ENCODE measurements around the gene ARHGAP31.
"Not testable (repeated sequence)": the region's sequence is repeated elsewhere in the genome, so short reads cannot be mapped to it uniquely, and the experiment has no call there.

ARHGAP31 gene

DNA sequence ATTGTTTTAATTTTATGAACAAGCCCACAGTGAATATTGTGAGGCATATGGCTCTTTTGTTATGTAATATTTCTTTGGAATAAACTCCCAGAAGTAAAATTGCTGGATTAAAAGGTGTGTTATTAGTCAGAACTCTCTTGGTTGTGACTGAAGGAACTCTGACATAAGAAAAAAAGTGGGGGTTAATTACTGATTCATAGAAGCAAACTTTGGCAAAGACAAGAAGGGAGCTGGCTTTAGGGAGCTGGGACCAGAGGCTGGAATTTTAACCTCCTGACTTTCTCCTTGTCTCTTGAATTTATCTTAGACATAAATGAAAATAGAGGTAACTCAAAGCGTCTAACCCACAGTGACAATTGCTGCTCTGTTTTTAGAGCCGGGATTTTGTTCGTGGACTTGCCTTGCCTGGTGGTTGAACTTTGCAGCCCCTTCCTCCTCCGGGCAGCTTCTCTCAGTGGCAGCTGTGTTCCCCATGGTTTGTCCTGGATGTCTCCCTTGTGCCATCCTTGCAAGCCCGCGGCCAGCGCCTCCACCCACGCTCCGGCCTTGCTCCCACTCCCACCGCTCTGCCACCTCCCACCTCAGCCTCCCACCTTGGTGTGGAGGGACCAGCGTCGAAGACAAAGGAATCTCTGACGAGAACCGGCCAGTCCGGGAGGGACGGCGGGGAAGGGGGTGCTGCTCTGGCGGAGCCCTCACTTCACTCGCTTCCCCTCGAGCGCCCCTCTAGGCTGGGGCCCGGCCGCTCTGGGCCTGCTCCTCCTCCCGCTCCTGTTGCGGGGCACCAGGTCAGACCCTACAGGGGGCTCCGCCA lies 28.0 kb downstream of the ARHGAP31 start:
- no peak for DNase-seq

DNA sequence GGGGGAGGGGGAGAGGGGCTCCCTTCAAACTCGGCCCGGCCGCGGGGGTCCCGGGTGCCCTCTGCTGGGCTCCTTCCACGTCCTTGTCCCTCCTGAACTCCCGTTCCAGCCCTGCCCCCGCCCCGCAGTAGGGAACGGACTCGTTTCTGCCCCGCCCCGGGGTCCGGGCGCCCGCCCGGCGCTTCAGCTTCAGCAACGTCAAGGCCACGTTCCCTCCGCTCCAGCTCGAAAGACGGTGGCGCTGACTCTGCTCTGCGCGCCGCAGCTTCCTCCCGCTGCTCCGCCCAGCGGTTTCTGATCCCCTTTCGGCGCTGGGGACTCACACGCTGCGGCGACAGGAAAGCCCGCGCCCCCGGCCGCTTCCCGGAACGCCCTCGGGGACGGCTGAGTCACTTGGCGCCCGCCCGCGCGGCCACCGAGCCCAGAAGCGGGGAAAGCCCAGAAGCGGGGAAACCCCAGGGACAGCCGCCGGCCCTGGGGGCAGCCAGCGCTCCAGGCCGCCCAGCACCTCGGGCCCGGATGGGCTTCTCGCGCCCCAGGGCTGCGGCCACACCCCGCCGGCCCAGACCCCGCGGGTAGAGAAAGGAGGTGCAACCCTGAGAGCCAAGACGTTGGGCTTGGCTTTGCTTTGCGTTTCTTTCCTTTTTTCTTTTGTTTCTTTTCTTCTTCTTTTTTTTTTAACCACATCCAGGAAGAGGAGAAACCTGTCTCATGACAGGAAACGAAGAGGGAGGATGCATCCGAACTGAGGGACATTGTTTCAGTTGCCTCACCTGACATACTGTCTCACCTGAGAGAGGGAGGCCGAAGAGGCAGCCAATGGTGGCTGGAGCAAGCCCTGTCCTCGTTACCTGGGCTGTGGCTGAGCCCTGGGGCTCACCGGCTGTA lies 28.9 kb downstream of the ARHGAP31 start:
- DNase-seq = peak; percentile 67

DNA sequence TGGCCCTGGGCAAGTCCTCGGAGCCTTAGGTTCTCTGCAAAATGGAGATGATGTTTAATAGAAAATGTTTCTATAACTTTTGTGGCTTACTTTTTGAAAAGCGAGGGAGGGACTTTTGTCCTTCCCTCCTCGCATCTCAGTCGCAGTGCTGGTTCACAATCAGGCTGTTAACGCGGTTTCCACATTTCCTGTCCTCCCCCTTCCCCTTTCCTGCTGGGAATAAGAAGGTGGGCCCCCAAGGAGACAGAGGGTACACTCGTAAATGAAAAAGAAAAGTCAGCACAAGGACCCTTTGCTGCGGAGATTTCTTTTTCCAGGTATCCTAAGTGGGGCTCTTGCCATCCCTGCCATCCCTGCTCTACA lies 29.5 kb downstream of the ARHGAP31 start:
- DNase-seq = no peak

DNA sequence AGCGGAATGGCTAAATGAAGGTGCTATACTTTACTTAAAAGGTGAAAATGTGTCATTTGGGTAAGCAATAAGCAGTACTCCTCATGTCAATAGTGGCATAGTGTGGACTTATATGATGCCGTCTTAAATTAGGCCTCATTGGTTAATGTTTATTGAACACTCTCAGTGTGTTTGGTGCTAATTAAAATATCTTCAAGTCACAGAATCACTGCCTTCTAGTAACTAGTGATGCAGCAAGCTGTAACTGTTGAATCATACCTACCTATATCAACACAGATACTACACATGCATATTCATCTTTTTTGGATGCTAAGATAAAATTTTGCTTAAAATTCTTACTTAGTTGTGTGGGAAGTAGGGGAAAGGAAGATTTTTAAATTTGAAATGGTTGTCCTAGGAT lies 30.7 kb downstream of the ARHGAP31 start:
- no peak for DNase-seq

DNA sequence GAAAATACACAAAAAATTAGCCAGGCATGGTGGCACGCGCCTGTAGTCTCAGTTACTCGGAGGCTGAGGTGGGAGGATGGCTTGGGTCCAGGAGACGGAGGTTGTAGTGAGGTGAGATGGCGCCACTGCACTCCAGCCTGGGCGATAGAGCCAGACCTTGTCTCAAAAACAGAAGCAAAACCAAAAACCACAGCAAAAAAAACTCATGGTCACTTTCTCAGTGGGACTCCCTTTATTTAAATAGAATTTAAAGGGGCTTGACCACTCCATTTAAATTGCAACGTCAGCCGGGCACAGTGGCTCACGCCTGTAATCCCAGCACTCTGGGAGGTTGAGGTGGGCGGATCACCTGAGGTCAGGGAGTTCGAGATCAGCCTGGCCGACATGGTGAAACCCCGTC lies 32.8 kb downstream of the ARHGAP31 start:
- DNase-seq = no peak

DNA sequence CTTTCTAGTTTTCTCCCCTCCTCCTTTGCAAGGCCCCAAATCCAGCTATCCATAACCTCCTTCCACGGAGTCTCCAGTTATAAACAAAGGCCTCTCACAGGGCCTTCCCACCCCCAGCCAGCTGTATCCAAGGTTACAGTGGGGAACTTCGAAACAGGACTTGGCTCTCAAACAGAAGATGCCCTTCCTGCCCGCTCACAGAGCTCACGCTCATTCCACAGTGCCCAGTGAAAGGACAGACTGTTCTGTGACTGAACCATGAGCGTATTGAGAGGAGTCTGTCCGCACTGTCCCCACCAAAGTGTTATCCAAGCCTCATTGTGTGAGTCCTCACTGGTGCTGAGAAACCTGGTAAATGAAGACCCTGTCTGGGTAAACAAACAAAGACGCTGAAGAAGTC lies 35.4 kb downstream of the ARHGAP31 start:
- no peak for DNase-seq

DNA sequence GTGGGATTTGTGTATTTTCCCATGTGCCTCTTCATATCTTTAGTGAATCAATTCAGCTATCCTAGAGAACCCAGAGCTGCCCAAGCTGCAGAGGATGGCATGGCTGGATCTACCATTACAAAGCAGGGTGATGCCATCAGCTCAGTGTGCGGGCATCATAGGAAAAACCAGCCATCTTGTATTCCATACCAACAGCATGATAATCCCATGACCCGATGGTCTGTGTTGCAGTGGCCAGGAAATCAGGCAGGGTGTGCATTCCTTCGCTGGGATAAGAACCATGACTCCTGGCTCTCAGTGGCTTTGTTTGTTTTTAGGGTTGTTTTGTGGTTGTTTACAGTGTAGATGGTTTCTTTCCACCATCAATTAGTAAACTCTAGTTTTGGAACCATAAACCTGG lies 36.0 kb downstream of the ARHGAP31 start:
- no peak for DNase-seq

DNA sequence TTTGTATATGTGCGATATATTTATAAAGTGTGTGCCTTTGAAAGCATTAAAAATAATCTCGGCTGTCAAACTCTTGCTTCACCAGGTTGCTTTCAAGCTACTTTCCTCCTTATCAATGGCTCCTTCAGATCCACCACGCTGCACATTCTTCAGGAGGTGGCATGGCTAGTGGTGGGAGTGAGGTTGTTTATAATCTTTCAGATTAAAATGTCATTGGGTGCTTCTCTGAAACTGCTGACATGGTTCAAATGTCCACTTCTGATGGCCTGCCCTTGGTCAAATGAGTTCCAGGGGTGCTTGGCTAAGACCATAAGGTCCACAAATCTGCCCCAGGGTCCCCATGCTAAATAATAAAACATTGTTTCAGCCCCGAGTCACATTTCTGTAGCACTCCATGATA lies 36.7 kb downstream of the ARHGAP31 start:
- DNase-seq = no peak

DNA sequence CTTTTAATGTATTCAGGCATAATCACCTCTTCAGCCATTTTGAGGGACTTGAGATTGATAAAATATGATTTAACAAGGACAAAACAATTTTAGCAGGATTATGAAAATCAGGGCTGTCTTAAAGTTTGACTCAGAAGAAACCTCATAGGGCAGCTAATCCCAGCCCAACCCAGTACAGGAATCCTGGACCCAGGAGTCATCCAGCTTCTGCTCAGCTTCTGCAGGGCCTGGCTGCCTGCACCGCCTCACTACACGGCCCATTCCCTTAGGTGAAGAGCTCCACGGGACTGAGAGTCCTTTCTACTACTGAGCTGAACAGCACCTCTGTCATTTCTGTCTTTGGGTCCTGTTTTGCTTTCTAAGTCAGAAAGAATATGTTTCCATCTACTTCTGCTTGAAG lies 37.5 kb downstream of the ARHGAP31 start:
- DNase-seq = no peak

DNA sequence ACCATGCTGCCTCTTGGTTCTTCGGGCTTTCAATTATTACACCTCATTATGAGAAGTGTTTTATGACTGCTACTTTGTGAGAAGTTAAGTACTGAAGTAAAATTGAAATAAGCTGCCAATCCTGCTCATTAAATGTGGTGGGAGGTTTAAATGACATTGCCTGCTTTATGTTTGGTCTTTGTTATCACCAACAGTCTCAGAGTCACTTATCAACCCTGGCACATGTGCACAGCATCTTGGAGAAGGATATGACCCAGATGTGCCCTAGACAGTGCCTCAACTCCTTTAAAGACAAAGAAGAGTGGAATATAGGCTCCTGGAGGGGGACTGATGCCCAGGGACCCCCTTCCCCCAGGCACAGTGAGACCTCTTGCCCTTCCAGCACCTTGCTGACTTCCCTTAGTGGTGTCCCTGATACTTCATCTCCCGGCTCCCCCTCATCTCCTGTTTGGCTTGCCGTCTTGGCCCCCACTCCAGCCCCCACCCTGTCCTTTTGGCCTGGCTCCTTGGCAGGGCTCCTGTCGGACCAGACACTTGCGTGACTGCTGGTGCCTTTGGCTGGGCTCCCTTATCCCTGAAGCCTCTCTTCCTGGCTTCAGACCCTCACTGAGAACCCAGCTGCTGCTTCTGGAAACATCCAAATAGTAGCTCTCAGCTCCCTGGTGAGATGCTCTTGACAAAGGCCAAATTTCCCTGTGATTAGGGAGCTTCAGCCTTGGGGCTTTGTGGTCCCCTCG lies 39.8 kb downstream of the ARHGAP31 start:
- no peak for DNase-seq

DNA sequence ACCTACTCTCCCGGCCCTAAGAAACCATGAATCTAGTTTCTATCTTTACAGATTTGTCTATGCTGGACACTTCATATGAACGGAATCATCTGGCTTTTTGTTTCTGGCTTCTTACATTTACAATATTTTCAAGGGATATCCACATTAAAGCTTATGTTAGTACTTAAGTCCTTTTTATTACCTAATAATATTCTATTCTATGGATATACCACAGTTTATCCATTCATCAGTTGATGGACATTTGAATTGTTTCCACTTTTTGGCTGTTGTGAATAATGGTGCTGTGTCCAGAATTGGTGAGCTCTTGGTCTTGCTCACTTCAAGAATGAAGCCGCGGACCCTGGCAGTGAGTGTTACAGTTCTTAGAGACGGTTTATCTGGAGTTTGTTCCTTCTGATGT lies 42.6 kb downstream of the ARHGAP31 start:
- no peak for DNase-seq

DNA sequence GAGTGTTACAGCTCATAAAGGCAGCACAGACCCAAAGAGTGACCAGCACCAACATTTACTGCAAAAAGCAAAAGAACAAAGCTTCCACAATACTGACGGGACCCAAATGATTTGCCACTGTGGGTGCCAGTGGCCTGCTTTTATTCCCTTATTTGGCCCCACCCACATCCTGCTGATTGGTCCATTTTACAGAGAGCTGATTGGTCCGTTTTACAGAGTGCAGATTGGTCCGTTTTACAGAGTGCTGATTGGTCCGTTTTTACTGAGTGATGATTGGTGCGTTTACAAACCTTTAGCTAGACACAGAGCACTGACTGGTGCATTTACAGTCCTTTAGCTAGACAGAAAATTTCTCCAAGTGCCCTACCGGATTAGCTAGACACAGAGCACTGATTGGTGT lies 43.2 kb downstream of the ARHGAP31 start:
- DNase-seq = not testable (repeated sequence)

DNA sequence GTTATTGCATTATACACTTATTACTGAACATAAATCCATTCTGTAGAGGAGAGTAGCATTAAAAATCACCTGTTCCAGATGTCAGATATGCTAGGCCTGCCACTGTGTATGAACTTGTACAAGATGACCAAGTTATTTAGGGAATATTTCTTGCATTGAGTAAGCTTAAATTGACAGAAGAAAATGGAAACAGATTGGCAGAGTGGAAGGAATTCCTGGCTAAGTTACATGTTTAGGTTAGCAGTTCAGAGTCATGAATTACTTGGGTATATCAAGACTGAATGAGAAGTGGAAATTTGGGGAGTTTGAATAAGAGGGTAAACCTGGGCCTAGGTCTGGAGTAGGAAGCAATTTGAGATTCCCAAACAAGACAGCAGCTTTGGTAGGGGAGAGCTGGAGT lies 44.6 kb downstream of the ARHGAP31 start:
- no peak for DNase-seq

DNA sequence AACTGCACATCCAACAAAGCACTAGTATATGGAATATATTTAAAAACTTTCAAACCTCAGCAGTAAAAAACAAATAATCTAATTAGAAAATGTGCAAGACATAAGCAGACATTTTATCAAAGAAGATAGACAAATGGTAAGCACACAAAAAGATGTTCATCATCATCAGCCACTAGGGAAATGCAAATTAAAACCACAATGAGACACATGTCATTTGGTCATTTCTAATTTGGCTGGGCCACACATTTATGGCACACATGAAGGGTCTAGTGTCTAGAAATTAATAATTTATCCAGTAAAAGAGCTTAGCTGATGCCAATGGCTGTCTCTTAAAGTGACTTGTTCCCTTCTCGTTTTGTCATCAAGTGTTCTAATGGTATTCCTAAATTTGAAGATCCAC lies 45.8 kb downstream of the ARHGAP31 start:
- no peak for DNase-seq

DNA sequence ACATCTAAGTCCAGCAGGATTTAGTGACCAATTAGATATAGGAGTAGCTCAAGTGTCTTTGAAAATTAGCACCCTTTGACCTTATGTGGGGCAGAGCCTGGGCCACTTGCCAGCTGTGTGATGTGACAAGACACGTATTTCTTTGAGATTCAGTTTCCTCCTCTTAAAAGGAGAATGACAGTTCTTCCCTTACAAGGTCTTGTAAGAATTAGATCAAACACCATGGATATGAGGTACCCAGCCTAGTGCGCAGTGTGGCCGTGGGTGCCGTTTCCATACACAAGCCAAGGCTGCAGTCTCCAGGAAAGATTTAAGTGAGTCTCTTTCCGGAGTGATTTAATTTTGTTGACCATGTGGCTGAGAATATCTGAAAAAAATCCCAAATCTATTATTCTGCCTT lies 46.3 kb downstream of the ARHGAP31 start:
- no peak for DNase-seq

DNA sequence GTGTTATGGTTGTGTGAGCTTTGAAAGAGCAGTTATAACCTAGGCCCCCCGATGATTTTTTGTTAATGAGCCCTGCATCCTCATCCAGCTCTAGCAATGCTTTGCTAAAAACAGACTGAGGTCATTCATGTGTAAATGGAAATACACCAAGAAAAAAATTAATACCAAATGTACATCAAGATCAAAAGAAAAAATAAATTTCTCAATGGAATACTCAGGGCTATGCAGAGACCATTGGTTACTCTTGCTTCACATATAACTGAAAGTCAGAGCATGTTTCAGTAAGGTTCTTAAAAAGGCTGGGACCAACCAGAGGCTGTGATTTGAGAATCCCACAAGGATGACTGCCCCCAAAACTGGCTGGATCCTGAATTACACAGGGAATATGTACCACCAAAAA lies 48.0 kb downstream of the ARHGAP31 start:
- DNase-seq = no peak

DNA sequence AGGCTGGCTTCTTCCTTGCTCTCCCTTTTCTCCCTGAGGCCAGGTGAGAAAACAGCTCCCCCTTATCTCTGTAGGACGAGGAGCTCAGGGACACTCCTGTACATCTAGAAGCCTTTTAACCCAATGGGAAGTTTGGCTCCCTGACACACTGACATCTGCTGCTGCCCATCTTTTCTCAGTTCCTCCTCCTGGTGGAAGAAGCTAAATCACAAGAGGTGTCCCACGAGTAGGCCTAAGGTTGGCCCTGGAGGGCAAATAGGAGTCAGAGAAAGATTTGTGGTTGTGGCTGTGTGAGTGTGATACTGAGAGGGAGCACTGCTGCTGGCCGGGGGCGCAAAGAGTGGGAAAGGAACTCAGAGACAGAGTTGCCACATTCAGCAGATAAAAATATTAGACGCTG lies 49.5 kb downstream of the ARHGAP31 start:
- DNase-seq = no peak

DNA sequence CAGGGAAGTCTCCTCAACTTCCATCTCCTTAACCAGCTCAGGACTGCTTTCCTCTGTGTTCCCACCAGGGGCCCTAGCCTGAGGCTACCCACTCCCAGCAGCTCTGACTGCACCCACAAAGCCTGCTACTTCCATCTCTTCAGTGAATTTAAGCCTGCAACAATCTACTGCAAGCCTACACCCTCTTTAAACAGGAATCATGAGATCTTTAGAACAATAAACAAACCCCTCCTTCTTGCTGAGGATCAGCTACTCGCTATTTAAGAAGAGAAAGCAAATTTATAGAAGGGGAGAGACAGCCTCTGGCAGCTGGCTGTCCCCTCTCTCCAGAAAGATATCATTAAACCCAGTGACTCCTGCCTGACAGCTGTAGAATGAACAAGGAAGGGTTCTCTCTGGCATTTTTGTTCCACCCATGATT lies 51.9 kb downstream of the ARHGAP31 start:
- no peak for DNase-seq

DNA sequence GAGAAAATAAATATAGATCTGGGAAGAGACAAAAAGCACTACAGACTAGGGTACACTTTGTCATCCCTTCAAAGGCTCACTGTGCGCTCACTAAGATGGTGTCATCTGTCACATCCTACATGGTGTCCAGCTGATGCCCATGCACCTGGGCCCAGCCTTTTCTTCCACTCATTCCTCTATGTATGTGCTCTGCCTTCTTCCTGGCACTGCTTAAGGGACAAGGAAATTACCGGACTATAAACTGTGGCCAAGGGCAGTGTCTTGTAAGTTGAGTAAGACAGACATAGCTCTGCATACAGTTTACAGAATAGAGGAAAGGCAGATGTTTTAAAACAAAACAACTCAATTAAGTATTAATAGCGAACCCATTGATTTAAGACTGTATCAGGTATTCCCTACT lies 52.9 kb downstream of the ARHGAP31 start:
- DNase-seq = no peak

DNA sequence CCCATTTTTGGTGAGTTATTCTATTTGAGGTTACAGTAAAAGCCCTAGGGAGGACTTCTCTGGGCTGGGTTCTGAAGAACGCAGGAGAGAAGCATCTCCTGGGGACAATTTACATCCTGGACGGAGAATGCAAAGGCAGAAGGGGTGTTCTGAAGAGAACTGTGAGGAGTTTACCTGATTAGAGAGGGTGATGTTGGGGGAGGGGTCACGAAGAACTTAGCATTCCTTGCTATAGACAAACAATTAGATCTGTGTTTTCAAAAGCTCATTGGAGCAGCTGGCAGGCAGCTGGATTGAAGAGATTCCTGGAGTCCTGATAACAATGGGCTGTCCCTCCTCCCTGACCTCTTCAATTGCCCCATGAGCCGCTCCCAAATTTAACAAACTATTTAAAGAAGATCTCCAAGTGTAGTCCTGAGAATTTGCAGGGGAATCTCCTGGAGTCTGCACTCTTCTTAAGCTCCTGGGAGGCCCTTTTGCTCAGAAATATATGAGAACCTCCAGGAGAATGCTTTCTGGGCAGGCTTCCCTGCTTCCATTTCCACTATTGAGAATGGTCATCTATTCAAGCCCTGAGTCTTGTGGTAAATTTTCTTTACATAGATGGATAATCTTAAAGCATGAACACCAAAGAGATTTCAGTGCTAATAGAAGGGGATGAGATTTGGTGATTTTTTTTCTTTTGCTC lies 55.3 kb downstream of the ARHGAP31 start:
- no peak for DNase-seq

DNA sequence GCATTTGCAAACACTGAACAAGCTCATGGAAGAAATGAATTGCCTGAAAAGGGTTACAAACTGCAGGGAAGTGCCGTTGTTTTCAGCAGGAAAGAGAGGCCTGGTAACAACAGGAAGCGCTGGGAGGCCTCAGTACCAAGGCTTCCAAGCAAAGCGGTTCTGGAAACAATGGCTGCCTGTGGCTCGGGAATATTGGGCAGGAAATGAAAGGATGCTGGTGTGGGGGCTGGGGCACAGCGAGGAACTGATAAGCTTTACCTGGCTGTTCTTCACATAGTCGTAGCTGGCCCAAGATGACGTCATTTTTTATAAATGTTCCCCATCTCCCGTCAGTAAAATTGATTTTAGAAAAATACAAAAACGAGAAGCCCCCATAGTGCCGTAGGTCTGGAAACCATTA lies 55.9 kb downstream of the ARHGAP31 start:
- no peak for DNase-seq

DNA sequence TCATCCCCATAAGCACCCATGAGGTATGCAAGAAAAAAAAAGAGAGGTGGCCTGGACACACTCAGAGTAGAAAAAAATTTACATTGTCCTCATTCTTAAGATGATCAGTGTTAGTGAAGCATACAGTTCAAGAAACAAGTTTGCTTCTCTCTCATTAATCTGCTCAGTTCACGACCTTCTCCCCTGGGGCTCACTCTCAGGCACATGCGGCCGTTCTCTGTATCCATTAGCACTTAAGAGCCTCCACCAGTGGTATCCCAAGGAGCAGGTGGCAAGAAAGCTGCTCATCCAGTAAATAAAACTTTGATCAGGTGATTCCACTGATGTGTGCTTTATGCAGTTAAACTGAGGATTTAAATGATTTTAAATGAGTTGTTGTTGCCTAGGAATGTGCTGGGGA lies 57.4 kb downstream of the ARHGAP31 start:
- DNase-seq = no peak

DNA sequence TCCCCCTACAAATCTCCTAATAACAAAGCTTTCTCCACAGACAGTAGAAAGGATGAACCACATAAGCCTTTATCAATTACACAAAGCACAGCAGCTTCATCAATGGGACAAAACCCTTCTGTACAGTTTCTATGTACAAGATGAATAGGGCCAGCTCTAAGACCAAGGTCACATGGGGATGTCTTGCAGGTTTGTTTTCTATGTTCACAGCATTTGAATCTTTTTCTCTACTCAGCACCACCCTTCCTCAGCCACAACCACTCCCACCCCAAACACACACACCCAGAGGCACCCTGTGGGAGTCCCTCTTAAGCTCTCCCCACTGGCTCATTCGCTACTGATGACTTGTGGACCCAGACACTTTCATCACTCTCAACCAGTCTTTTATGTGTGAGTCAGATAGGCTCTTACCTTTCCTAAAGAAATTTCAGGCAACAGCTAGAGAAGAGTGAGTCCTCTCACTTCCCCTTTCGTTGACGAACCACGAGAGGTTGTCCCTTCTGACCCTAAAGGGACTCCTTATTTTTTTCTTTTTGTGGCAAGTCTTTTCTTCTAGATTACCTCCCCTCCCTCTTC lies 57.9 kb downstream of the ARHGAP31 start:
- DNase-seq = no peak
